Small intestine (tissue), 7 donors: ENCODE results near the gene SYT13. TPM values are rescaled to one million over a fixed set of nuclear protein-coding genes. Genes with fewer than 3 reads are reported as not detected.
A peak's percentile ranks its signal among the peaks of the same experiment; 100 is the strongest.
"Not testable (repeated sequence)": the region's sequence is repeated elsewhere in the genome, so short reads cannot be mapped to it uniquely, and the experiment has no call there.

ENCODE experiments used
- DNase-seq, 2 donors: peaks; one replicate each; pipeline versions ENCODE4 v3.0.0 to v3.0.0-alpha.2; 2013
- FAIRE-seq: peaks from 2 replicates; lab custom pipeline; 2012; peaks lifted over from hg19 to GRCh38; lab: Jason Lieb, UNC
- H3K27ac ChIP-seq, 3 donors: one replicate each; pipeline ENCODE4 v1.5.1; 2013; ENCODE audit warnings: low read length in 2 of 3, mild to moderate bottlenecking in 2 of 3, control low read depth in 1 of 3, inconsistent platforms in 1 of 3, low read depth in 1 of 3, moderate library complexity in 1 of 3
- H3K27me3 ChIP-seq, 3 donors: one replicate each; pipeline ENCODE4 v1.6.1; 2013; ENCODE audit warnings: low read length in 3 of 3, inconsistent platforms in 1 of 3; ENCODE audit not compliant: control insufficient read depth in 3 of 3, insufficient read depth in 3 of 3
- H3K36me3 ChIP-seq, 3 donors: one replicate each; pipeline ENCODE4 v1.6.1; 2013; ENCODE audit warnings: low read length in 3 of 3, inconsistent platforms in 1 of 3, low read depth in 1 of 3, mild to moderate bottlenecking in 1 of 3, moderate library complexity in 1 of 3; ENCODE audit not compliant: control insufficient read depth in 3 of 3, insufficient read depth in 2 of 3
- H3K4me1 ChIP-seq, 3 donors: one replicate each; pipeline ENCODE4 v1.6.1; 2013; ENCODE audit warnings: low read length in 2 of 3, inconsistent platforms in 1 of 3, low read depth in 1 of 3, mild to moderate bottlenecking in 1 of 3, moderate library complexity in 1 of 3; ENCODE audit not compliant: control insufficient read depth in 3 of 3, insufficient read depth in 2 of 3
- H3K4me3 ChIP-seq, 3 donors: one replicate each; pipeline ENCODE4 v1.5.1; 2013; ENCODE audit warnings: low read length in 3 of 3, control low read depth in 1 of 3, inconsistent platforms in 1 of 3, low read depth in 1 of 3, mild to moderate bottlenecking in 1 of 3, moderate library complexity in 1 of 3
- H3K9me3 ChIP-seq, 2 donors: one replicate each; pipeline ENCODE4 v1.6.1; 2013; ENCODE audit warnings: low read depth in 1 of 2, low read length in 1 of 2; ENCODE audit not compliant: control insufficient read depth in 2 of 2, insufficient read depth in 1 of 2
- WGBS, 3 donors: extraction: QIAGEN DNeasy Blood & Tissue Kit; methylation state at CpG; one replicate each; pipeline ENCODE4 v1.1.7; 2013; 5-methylcytosine and 5-hydroxymethylcytosine counted together
- polyA plus RNA-seq, 4 donors: library from polyadenylated mRNA; stranded (reverse) in 3 of 4; unstranded in 1 of 4; fragments of 200-250 nt in 3 of 4; fragments of 120-200 nt in 1 of 4; gene quantifications; one replicate each; pipeline versions ENCODE4 v1.2.1 to v1.2.3, GENCODE V29; 2013
- donor health status: healthy with polysubstance abuse.
- donor health status: control.
- donor health status: control.
- donor health status: Bipolar disorder and iron deficiency.
- donor health status: healthy.

Gene SYT13
- polyA plus RNA-seq, 4 donors: 2.0 to 44.2 (median 12.3) TPM

- FAIRE-seq: no peak
- 89% methylated on average over 6 of the region's 6 CpGs for WGBS, 3 donors
Measured at GRCh38 chr11:45303316-45303715, 17.2 kb upstream of the SYT13 start.

GRCh38 chr11:45301537-45302246 lies 15.6 kb upstream of the SYT13 start:
- FAIRE-seq: no peak
- peak; percentile 41 to 56 for DNase-seq
- H3K4me3 ChIP-seq: no peak overlapping the region
- H3K27me3 ChIP-seq: no peaks in the 10 kb centered on the region
- WGBS, 3 donors: 44 to 58% (median 46%) methylated on average over 7 of the region's 7 CpGs
- no peaks in the 10 kb centered on the region for H3K36me3 ChIP-seq
- peak overlapping the region in 1 of 3 donors; percentile 4 for H3K27ac ChIP-seq
- H3K9me3 ChIP-seq: no peaks in the 10 kb centered on the region
- H3K4me1 ChIP-seq: peaks cover 0 to 7% (median 4%) of the 10 kb centered on the region in 3 donors

More at GRCh38 chr11:45303316-45303715, 17.2 kb upstream of the SYT13 start:
- Histone ChIP-seq H3K4me3 (no peak overlapping the region), H3K9me3 (no peaks in the 10 kb centered on the region), H3K27me3 (no peaks in the 10 kb centered on the region), H3K27ac (no peak overlapping the region), H3K4me1 (peaks cover 0 to 7% (median 4%) of the 10 kb centered on the region in 3 donors), H3K36me3 (no peaks in the 10 kb centered on the region)
- no peak for DNase-seq

GRCh38 chr11:45300715-45301114 lies 14.6 kb upstream of the SYT13 start:
- Histone ChIP-seq H3K27me3 (no peaks in the 10 kb centered on the region), H3K9me3 (no peaks in the 10 kb centered on the region), H3K4me1 (peaks cover 0 to 10% (median 4%) of the 10 kb centered on the region in 3 donors), H3K27ac (no peak overlapping the region), H3K4me3 (no peak overlapping the region), H3K36me3 (no peaks in the 10 kb centered on the region)
- no peak for DNase-seq
- 71 to 87% (median 82%) methylated on average over 3 of the region's 3 CpGs for WGBS, 3 donors
- no peak for FAIRE-seq

- H3K9me3 ChIP-seq: no peaks in the 10 kb centered on the region
- no peaks in the 10 kb centered on the region for H3K36me3 ChIP-seq
- H3K27me3 ChIP-seq: no peaks in the 10 kb centered on the region
- H3K27ac ChIP-seq: no peak overlapping the region
- 57 to 68% (median 60%) methylated on average over 7 of the region's 7 CpGs for WGBS, 3 donors
- H3K4me3 ChIP-seq: no peak overlapping the region
- FAIRE-seq (no peak), DNase-seq (no peak)
- peaks cover 0 to 18% (median 4%) of the 10 kb centered on the region in 3 donors for H3K4me1 ChIP-seq
Measured at GRCh38 chr11:45298718-45299117, 12.6 kb upstream of the SYT13 start.

GRCh38 chr11:45296075-45296474 lies 9.9 kb upstream of the SYT13 start:
- H3K4me3 ChIP-seq: no peak overlapping the region
- no peaks in the 10 kb centered on the region for H3K36me3 ChIP-seq
- no peaks in the 10 kb centered on the region for H3K27me3 ChIP-seq
- FAIRE-seq: no peak
- H3K9me3 ChIP-seq: no peaks in the 10 kb centered on the region
- WGBS, 3 donors: 58 to 73% (median 62%) methylated on average over 3 of the region's 3 CpGs
- DNase-seq: no peak
- no peak overlapping the region for H3K27ac ChIP-seq
- peaks cover 0 to 15% (median 0%) of the 10 kb centered on the region in 3 donors for H3K4me1 ChIP-seq

GRCh38 chr11:45294499-45294898 lies 8.4 kb upstream of the SYT13 start:
- Histone ChIP-seq H3K27me3 (no peaks in the 10 kb centered on the region), H3K36me3 (no peaks in the 10 kb centered on the region), H3K4me3 (no peak overlapping the region), H3K4me1 (peaks cover 0 to 17% (median 0%) of the 10 kb centered on the region in 3 donors), H3K27ac (no peak overlapping the region), H3K9me3 (no peaks in the 10 kb centered on the region)
- WGBS, 3 donors: 72 to 86% (median 80%) methylated on average over 4 of the region's 4 CpGs
- FAIRE-seq (no peak), DNase-seq (no peak)

GRCh38 chr11:45293566-45294192 lies 7.5 kb upstream of the SYT13 start:
- H3K36me3 ChIP-seq, H3K27ac ChIP-seq, H3K9me3 ChIP-seq, H3K27me3 ChIP-seq, H3K4me3 ChIP-seq: not testable (repeated sequence)
- 17 to 22% (median 20%) methylated on average over 10 to 11 of the region's 11 CpGs for WGBS, 3 donors
- FAIRE-seq: peak; percentile 65
- H3K4me1 ChIP-seq: peaks cover 0 to 17% (median 0%) of the 10 kb centered on the region in 3 donors
- peak; percentile 87 to 90 for DNase-seq

GRCh38 chr11:45290586-45290985 lies 4.4 kb upstream of the SYT13 start:
- no peak for FAIRE-seq
- 91 to 92% (median 92%) methylated on average over 1 of the region's 1 CpG for WGBS, 3 donors
- peaks cover 0 to 8% (median 0%) of the 10 kb centered on the region in 3 donors for H3K27me3 ChIP-seq

More at GRCh38 chr11:45290586-45290985, 4.4 kb upstream of the SYT13 start:
- no peak overlapping the region for H3K4me3 ChIP-seq
- H3K9me3 ChIP-seq: peaks cover 0 to 6% of the 10 kb centered on the region in 2 donors
- peaks cover 0 to 22% (median 0%) of the 10 kb centered on the region in 3 donors for H3K4me1 ChIP-seq
- no peak overlapping the region for H3K27ac ChIP-seq
- no peaks in the 10 kb centered on the region for H3K36me3 ChIP-seq
- no peak for DNase-seq
